HG02588 (cell line): ENCODE results near the gene BICD1.

Source experiments
- ATAC-seq: cut with Tn5 transposase; IDR thresholded peaks from one replicate; pipeline ENCODE4 v1.9.1; 2021; ENCODE audit warnings: mild to moderate bottlenecking, moderate library complexity; ENCODE audit not compliant: unreplicated experiment

BICD1 gene

GRCh38 chr12:32139064-32139421 is 32.4 kb downstream of the BICD1 start:
- peak; percentile 85 for ATAC-seq

DNA sequence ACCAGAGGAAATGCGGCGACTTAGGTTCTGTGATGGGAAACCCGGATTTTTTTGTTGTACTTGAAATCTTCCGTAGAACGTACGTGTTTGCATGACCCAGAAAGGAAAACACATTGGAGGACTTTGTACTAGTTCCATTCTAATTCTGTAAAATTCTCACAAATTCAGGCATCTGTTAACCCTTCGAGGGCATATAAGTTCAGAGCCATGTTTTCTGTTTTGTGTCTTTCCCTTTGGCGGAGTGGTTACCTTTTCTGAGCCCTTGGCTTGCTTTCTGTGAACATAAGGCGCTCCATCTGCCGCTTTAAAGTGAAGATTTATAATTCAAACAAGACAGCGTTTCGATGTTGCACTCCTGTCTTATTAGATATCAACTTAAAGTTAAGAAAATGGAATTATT is 34.2 kb downstream of the BICD1 start:
- ATAC-seq = no peak

- ATAC-seq = no peak
Measured at GRCh38 chr12:32145096-32145495, 38.4 kb downstream of the BICD1 start.

- peak; percentile 77 for ATAC-seq
Measured at GRCh38 chr12:32146074-32146873, 39.6 kb downstream of the BICD1 start.

DNA sequence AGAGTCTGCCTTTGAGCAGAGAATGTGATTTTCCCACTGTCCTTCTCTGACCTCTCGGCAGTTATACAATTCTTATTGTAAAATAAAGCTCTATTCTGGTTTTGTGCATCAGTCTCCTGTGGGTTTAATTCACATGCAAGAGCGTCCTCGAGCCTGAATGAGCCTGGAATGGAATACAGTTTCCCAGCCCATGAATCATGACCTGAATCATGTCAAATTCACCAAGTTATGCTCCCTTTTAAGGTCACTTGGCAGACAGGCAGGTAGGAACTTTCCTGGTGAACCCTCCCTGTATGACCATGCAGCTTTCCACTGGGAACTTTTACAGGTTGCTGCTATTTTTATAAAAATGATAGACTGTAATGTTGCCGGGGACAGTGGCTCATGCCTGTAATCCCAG is 41.7 kb downstream of the BICD1 start:
- ATAC-seq = no peak

DNA sequence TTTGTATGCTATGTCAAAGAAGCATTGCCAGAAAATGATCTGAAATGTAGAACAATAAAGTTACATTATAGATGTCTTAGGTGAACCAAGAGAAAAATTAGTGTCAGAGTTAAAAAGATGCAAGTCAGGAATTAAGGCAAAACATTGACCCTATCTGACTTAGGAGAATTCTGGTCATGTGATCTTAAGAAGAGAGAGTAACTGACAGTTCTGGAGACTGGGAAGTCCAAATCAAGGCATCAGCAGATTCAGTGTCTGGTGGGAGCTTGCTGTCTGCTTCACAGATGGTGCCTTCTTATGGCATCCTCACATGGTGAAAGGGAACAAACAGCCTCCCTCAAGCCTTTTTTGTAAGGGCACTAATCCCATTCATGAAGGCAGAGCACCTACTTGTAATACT is 42.8 kb downstream of the BICD1 start:
- no peak for ATAC-seq

DNA sequence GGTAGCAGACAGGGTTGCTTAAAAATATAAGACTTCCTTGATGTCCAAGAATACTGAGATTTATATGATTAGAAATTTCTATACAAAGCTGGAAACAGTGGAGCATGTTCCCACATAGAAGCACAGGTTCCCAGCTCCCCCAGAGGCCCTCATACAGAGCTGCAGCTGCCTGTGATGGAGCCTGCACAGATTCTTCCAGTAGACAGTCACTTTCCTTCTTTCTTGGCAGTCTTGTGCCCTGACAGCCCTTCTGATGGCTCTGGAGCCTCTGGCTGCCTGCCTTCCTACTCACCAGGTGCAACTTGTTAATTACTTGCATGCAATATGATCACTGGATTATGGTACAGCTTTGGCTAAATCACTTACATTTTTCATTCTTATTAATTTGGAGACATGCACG is 44.4 kb downstream of the BICD1 start:
- no peak for ATAC-seq

DNA sequence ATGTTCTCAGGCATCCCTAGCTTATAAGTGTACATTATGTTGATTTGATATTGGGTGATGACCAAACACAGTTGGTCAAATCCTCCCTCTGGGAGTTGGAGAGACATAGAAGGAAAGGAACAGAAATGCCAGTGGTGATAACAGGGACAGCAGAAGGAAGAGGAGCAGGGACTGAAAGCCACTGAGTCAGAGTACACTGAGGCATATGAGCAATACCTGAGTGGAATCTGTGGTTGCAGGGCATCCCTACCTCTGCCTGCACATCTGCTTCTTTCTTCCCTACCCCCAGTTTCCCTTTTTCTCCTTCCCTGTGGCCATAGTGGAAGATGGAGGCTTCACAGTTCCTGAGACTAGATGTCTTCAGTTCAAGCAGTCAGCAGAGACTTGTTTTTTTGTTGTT is 44.9 kb downstream of the BICD1 start:
- no peak for ATAC-seq

DNA sequence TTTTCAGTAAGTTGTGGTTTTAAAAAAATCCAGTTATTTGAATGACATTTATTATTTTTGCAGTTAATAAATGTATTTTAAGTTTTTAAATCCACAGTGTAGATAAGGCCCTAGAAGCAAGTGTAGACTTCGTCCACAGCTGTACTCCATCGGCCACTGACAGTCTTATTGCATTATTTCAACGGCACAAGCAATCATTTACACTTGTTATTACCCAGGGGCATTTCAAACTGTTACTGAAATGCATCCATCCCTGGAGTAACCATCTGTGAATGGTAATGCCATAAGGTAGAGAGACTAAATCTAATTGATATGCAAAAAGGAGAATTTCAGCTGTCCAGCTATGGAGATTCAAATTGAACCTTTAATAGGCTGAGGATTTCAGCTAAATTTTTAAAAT is 48.4 kb downstream of the BICD1 start:
- no peak for ATAC-seq

DNA sequence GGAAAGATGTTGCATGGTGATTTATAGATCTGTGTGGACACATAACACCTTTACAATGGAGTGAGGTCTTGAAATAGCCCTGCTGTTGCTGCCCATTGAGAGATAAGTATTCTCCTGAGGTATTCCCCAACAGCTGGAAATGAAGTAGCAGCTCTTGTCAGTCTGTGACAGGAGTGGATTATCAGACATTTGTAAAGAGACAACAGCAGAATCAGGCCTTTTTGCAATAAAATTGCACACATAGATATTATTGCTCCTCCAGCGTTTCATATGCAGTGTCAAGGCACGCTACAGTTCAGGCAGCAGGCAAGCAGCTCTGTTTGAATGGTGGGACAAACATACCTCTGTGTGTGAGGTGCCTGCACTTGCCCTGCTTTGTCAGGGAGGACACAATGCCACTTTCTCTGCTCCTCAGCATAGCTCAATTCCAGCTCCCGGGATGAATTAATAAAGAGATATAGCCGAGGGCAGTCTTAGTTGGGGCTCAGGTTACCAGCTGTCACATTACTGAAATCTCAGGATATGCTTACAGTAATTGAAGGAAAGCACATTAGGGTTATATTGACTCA is 49.4 kb downstream of the BICD1 start:
- no peak for ATAC-seq

DNA sequence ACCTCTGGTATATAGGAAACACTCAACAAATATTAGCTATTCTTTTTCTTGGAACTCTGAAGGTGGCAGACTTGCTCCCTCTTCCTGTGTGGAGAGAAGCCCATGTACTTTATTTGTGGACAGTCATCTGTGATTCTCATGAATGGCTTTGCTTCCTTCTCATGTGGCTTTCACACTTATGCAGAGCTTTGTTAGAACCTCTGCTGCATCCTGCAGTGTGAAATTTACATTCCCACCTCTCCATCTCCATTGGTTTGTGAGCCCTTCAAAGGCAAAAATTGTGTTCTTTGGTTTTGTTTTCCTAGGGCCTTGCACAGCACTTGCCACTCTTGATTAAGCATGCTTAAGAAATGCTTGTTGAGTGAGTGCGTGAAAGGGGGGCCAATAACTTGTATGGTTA is 51.9 kb downstream of the BICD1 start:
- ATAC-seq = no peak

GRCh38 chr12:32159381-32159780 is 52.7 kb downstream of the BICD1 start:
- ATAC-seq = no peak

GRCh38 chr12:32159925-32160324 is 53.3 kb downstream of the BICD1 start:
- no peak for ATAC-seq

GRCh38 chr12:32161058-32161457 is 54.4 kb downstream of the BICD1 start:
- ATAC-seq = no peak

DNA sequence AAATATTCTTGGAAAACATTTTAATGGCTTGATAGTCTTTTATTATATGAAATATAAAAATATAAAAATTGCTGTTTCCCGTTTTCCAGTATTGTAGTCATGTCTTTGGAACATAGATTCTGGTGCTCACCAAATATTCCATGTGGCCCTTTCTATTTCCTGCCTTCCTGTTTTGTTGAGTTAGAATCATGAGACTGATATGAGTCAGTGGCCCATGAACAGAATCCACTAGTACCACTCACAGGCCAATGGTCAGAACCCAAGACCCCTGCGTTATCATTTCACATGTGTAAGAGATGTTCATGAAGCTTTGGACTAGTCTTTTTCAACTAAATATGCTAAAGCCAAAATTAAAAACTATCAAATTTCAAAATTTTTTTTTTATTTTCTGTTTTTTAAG is 56.9 kb downstream of the BICD1 start:
- no peak for ATAC-seq

DNA sequence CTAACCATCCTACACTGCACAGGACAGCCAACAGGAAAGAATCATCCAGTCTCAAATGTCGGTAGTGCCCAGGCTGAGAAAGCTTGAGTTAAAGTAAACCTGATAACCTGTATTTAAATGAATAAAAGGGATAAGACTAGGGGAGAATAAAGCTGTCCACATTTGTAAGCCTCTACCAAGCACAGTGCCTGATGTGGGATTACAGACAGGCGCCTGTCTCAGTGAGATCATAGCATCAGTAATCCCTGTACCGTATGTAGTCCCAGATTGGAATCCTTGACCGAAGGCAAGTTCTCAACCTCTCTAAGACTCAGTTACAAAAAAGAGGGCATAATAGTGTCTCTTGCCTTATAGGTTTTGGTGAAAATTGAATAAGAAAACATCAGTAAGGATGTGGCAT is 59.9 kb downstream of the BICD1 start:
- ATAC-seq = no peak

DNA sequence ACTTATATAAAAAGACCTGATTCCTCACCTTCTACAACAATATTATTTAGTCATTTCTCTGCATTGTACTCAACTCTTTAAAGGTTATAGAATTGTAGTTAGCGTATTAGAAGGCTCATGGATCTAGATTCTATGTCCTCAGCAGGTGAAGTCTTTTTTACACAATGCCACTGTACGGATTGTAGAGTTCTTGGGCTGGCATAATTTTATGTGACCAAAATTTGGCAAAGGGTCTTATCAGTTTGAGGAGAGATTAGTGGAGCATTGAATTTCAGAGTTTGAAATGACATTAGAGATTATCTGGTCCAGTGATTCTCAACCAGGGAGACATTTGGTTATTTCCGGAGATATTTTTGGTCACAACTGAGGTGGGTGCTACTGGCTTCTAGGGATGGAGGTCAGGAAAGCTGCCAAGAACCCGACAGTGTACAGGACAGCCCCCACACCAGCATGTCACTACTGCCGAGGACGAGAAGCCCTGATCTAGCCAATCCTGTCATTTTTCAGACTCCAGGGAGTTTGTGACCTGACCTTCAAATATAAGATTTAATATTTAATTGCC is 63.9 kb downstream of the BICD1 start:
- ATAC-seq = no peak

- no peak for ATAC-seq
Measured at GRCh38 chr12:32171211-32171610, 64.6 kb downstream of the BICD1 start.

DNA sequence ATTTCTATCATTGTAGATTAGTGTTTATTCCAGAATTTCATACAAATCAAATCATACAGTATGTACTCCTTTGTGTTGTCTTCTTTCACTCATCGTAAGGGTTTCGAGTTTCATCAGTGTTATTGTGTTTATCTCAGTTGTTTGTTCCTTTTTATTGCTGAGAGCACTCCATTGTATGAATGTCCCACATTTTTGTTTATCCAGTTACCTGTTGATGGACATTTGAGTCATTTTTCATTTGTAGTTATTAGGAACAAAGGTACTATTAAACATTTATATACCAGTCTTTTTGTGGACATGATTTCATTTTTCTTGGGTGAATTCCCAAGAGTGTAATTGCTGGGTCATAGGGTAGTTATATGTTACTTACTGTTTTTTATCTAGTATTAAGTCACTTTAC is 70.0 kb downstream of the BICD1 start:
- ATAC-seq = no peak

DNA sequence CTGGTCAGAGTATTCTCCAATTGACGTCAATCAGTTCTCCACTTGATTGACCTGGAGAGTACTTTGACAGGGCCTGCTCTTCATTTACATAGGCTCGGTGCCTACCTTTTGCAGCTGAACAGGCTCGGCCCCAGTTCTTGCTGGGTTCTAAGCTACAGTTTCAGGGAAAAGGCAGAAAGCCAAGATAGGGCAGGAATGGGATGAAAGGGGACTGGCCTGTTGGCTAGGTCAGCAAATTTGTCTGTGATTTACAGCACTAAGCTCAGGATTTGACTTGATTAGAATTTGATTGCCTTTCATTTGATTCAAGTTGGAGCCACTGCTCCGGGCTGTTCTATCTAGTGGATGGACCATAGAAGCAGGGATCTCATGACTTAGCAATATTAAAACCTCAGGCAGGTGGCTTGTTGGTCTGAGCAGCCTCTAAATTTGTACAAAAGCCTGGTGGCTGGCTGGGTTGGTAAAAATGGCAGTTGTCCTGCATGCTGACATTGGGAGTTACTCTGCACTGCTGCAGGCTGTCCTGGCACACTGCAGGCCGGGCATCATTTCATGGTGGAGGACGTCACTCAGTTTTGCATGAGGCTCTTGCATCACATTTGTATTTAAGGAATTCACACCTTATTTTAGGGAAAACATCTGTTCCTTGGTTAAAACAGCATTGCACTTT is 71.8 kb downstream of the BICD1 start:
- no peak for ATAC-seq

GRCh38 chr12:32179011-32179395 is 72.4 kb downstream of the BICD1 start:
- ATAC-seq = no peak
